ENCODE results near the gene BAMBI.
A peak's percentile ranks its signal among the peaks of the same experiment; 100 is the strongest.

Gene BAMBI

DNA sequence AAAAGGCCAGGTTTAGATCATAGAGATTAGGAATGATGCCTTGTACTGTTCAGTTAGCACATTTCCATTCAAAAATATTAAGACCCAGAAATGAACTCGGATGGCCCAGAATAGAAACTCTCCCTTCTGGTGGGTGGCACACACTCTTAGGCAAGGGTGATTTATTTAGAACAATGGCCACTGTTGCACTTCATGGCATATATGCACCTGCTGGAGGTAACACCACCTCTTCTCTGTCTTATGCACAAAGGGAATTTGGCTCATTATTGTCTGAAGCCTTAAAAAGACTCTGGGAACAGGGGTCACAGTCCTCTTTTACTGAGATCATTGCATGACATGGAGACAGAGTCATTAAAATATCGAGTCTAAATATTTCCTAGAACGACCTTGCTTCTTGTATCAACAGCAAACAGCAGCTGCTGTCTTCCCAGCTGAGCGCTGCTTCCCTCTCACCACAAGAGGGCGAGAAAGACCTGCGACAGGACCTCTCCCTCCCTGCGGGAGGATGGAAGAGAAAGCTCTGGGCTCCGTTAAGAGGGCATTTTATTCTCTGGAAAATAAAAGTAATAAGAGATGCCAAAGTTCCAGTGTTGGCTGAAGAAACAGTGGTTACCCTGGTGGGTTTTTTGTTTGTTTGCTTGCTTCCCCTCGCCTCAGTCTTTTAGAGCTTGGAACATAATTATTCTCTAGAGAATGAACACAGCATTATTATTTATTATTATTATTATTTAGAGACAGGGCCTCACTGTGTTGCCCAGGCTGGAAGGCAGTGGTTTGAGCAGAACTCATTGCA is 13.5 kb upstream of the BAMBI start:
- no peak overlapping the region for H3K4me3 ChIP-seq (ENCODE audit: low read depth, low read length)
- TF ChIP-seq, protein P1, sequence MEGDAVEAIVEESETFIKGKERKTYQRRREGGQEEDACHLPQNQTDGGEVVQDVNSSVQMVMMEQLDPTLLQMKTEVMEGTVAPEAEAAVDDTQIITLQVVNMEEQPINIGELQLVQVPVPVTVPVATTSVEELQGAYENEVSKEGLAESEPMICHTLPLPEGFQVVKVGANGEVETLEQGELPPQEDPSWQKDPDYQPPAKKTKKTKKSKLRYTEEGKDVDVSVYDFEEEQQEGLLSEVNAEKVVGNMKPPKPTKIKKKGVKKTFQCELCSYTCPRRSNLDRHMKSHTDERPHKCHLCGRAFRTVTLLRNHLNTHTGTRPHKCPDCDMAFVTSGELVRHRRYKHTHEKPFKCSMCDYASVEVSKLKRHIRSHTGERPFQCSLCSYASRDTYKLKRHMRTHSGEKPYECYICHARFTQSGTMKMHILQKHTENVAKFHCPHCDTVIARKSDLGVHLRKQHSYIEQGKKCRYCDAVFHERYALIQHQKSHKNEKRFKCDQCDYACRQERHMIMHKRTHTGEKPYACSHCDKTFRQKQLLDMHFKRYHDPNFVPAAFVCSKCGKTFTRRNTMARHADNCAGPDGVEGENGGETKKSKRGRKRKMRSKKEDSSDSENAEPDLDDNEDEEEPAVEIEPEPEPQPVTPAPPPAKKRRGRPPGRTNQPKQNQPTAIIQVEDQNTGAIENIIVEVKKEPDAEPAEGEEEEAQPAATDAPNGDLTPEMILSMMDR (IDR thresholded peaks at IDR 0.05; ENCODE audit: low read depth, low read length, missing control alignments): peak; percentile 96
- peak; percentile 8 for DNase-seq (ENCODE audit: low read depth)

DNA sequence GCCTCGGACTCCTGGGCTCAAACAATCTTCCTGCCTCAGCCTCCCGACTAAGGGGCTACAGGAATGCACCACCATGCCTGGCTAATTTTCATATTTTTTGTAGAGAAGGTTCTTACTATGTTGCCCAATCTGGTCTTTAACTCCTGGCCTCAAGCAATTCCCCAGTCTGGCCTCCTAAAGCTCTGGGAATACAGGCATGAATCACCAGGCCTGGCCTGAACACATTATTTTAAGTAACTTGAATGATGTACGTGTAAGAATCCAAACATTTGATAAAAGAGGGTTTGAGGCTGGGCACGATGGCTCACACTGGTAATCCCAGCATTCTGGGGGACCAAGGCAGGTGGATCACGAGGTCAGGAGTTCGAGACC is 13.0 kb upstream of the BAMBI start:
- H3K4me3 ChIP-seq (ENCODE audit: low read depth, low read length): no peak overlapping the region
- TF ChIP-seq, protein P1 (IDR thresholded peaks at IDR 0.05; ENCODE audit: low read depth, low read length, missing control alignments): no peak
- DNase-seq (ENCODE audit: low read depth): no peak

DNA sequence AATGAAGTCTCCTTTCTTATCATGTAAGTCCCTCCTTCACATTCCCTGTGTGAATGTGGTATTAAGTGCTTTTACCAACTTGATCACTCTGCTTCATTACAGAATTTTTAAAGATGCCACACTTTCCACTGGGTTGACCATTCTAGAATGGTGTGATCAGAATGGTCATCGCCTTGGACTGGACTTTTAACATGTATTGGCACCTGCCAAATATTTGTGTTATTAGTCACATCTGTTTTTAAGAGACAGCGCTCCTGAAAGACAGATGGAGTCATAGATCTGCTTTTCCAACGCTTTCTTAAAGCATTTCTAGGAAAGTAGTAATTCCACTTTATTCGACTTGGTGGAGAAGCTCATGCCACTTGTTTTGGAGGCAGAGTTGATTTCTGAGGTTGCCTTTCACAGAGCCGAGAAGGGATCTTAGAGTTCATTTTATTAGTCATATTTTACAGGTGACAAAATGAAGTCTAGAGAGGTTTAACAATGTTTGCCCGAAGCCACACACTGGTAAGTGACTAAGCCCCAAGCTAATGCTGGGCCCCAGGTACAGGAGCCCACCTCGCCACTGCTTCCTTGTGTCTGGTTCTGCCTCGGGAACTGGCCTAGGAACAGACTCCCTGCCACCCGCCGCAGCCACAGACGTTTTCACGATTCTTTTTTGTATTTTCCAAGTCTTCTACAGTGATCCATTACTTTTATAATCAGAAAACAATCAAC is 10.4 kb upstream of the BAMBI start:
- TF ChIP-seq, protein P1 (IDR thresholded peaks at IDR 0.05; ENCODE audit: low read depth, low read length, missing control alignments): no peak
- no peak for DNase-seq (ENCODE audit: low read depth)
- no peak overlapping the region for H3K4me3 ChIP-seq (ENCODE audit: low read depth, low read length)

DNA sequence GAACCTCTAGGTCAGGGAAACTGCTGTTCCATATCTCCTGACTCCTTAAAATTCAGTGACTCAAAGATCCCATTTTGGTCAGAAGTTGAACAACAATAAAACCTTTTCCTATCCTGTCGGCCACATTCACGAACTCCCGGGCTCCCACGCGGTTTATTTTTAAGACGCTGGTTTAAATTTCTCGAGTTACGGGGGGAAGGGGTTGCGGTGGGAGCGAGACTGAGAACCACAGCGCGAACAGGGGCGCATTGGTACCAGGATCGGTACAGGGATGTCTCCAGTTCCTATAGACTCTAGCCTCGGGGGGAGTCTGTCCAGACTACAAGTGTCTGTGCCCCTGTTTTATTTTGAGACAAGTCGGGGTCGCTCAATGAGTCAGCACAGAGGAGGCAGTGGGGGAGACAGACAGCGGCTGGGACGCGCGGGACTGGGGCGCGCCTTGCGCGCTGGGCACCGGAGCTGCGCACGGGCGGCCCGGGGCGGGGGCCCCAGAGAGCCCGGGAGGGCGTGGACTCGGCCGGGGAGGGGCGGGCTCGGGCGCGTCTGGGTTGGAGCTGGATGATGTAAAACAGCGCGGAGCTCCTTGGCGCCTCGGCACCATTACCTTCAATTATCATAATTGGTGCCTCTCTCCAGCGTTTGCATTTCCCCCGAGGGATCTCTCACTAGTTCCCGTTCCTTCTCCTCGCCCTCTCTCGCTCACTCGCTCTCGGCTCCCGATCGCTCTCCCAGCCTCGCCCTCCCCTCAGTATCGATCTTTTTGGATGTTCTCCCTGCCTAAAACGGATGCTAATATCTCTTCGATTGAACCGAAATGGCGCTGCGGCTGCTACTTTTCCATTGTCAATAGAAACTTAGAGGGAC is 8.7 kb upstream of the BAMBI start:
- no peak for DNase-seq (ENCODE audit: low read depth)
- no peak overlapping the region for H3K4me3 ChIP-seq (ENCODE audit: low read depth, low read length)
- TF ChIP-seq, protein P1 (IDR thresholded peaks at IDR 0.05; ENCODE audit: low read depth, low read length, missing control alignments): no peak

DNA sequence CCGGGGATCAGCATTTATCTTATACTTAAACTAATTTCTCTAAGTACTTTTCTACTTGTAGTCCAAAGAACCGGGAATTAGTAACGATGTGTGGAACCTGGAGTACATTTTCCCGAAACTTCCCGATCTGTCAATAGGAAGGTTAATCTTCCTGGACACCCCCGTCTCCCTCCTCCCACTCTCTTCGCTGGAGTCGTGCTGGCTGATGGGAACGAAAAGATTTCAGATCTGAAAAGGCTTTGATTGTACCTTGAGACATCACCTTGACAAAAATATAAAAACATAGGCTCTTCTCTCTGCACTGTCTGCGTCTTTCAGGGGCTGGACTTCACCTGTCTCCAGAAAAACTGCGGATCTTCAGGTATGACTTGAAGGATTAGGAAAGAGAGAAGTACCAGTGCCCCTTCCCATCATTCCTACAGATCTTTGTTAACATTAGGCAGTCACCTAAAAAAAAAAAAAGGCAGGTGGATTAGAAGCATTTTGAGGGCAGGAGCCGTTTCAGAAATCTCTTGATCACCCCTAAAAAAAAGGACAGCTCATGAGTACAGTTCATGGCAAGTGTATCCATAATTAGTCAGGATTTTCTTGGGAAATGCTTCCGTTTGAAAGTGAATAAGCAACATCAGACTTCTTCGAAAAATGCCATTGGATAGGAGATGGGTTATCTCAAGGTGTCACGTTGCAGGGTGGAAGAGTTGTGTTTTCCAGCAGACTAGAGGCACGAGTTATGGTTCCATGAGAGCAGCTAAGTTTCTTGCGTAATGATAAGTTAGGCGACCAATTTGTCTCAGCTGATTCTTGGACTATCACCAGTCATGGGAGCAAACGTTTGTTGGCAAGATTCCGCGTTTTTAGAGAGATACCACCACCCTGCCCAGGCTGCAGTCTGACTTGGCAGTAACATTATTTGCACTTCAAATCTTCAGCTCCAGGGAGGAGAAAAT is 7.8 kb upstream of the BAMBI start:
- TF ChIP-seq, protein P1 (IDR thresholded peaks at IDR 0.05; ENCODE audit: low read depth, low read length, missing control alignments): no peak
- DNase-seq (ENCODE audit: low read depth): no peak
- no peak overlapping the region for H3K4me3 ChIP-seq (ENCODE audit: low read depth, low read length)

DNA sequence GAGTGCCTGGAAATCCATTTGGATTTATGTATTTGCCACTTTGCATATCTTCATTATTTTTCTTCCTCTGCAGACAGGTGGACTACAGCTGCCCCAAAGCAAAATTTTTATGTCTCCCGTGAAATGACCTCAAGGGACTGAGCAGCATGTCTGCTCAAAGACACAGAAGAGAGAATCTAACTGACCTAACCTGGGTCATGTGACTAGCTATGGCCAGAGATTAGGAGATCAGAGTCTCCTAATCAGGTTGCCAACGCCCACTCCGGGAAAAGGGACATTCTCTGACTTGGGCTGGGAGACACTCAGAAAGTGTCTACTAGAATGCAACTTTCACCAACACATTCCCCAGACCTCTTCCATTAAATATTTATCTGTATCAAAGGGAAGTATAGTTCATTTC is 2.5 kb upstream of the BAMBI start:
- no peak overlapping the region for H3K4me3 ChIP-seq (ENCODE audit: low read depth, low read length)
- no peak for DNase-seq (ENCODE audit: low read depth)
- TF ChIP-seq, protein P1 (IDR thresholded peaks at IDR 0.05; ENCODE audit: low read depth, low read length, missing control alignments): no peak
